SK-N-SH treated with all-trans-retinoic acid at 6 μM for 48 hours (cell line): ENCODE data around the gene SDK1.

Experiments
- ATAC-seq: fragments of 200-7000 bp; cut with Tn5 transposase; 3 replicates; pipeline ENCODE4 v1.9.1; 2020; ENCODE audit warnings: mild to moderate bottlenecking, moderate library complexity
- ARNTL ChIP-seq: fragments of 450-650 bp; formaldehyde crosslinking; IDR thresholded peaks from 2 replicates; pipeline ENCODE4 v1.5.0; 2020; ENCODE audit warnings: low read depth, mild to moderate bottlenecking, moderate library complexity, borderline replicate concordance
- BACH2 ChIP-seq: fragments of 250-450 bp; sonication (Bioruptor Pico); IDR thresholded peaks from 2 replicates; pipeline ENCODE4 v1.9.0; 2021; ENCODE audit warnings: mild to moderate bottlenecking, borderline replicate concordance
- CSDC2 ChIP-seq: fragments of 250-450 bp; sonication (Bioruptor Pico); IDR thresholded peaks from 2 replicates; pipeline ENCODE4 v1.5.0; 2020; ENCODE audit warnings: mild to moderate bottlenecking, moderate library complexity
- ESRRG ChIP-seq: fragments of 250-450 bp; sonication (Bioruptor Pico); IDR thresholded peaks from 2 replicates; pipeline ENCODE4 v1.6.1; 2021; ENCODE audit warnings: mild to moderate bottlenecking
- GLIS3 ChIP-seq: fragments of 250-450 bp; sonication (Bioruptor Pico); IDR thresholded peaks from 2 replicates; pipeline ENCODE4 v1.5.0; 2020; ENCODE audit warnings: mild to moderate bottlenecking, moderate library complexity
- ISL1 ChIP-seq: fragments of 250-450 bp; sonication (Bioruptor Pico); IDR thresholded peaks from 2 replicates; pipeline ENCODE4 v2.1.2; 2022; ENCODE audit warnings: mild to moderate bottlenecking, moderate library complexity
- OSR1 ChIP-seq: fragments of 250-450 bp; sonication (Bioruptor Pico); IDR thresholded peaks from 2 replicates; pipeline ENCODE4 v1.8.0; 2022; ENCODE audit warnings: moderate library complexity, mild to moderate bottlenecking, inconsistent platforms
- PPARA ChIP-seq: fragments of 250-450 bp; sonication (Bioruptor Pico); IDR thresholded peaks from 2 replicates; pipeline ENCODE4 v1.5.0; 2020; ENCODE audit warnings: mild to moderate bottlenecking, borderline replicate concordance
- RARB ChIP-seq: fragments of 250-450 bp; sonication (Bioruptor Pico); IDR thresholded peaks from 2 replicates; pipeline ENCODE4 v1.8.0; 2021; ENCODE audit warnings: mild to moderate bottlenecking, moderate library complexity
- SNAI2 ChIP-seq: fragments of 250-450 bp; sonication (Bioruptor Pico); IDR thresholded peaks from 2 replicates; pipeline ENCODE4 v1.5.0; 2020; ENCODE audit warnings: mild to moderate bottlenecking, moderate library complexity
- TCF4 ChIP-seq: fragments of 250-450 bp; sonication (Bioruptor Pico); IDR thresholded peaks from 2 replicates; pipeline ENCODE4 v1.8.0; 2021; ENCODE audit warnings: mild to moderate bottlenecking, moderate library complexity, borderline replicate concordance
- TOX ChIP-seq: fragments of 250-450 bp; sonication (Bioruptor Pico); IDR thresholded peaks from 2 replicates; pipeline ENCODE4 v1.8.0; 2021; ENCODE audit warnings: mild to moderate bottlenecking, moderate library complexity, borderline replicate concordance
- ZC3H10 ChIP-seq: fragments of 250-450 bp; sonication (Bioruptor Pico); IDR thresholded peaks from 2 replicates; pipeline ENCODE4 v1.5.1; 2021; ENCODE audit warnings: mild to moderate bottlenecking, moderate library complexity
- ZFP30 ChIP-seq: fragments of 450-650 bp; formaldehyde crosslinking; IDR thresholded peaks from 2 replicates; pipeline ENCODE4 v1.5.0; 2022; ENCODE audit warnings: mild to moderate bottlenecking, moderate library complexity
- ZNF565 ChIP-seq: fragments of 450-650 bp; formaldehyde crosslinking; conservative IDR thresholded peaks from 2 replicates; pipeline ENCODE4 v1.5.0; 2020; ENCODE audit warnings: low read depth, mild to moderate bottlenecking, moderate library complexity
- ZNF70 ChIP-seq: fragments of 450-650 bp; formaldehyde crosslinking; IDR thresholded peaks from 2 replicates; pipeline ENCODE4 v1.5.0; 2020; ENCODE audit warnings: mild to moderate bottlenecking, moderate library complexity
- ZNF8 ChIP-seq: fragments of 450-650 bp; formaldehyde crosslinking; IDR thresholded peaks from 2 replicates; pipeline ENCODE4 v1.5.0; 2020; ENCODE audit warnings: mild to moderate bottlenecking, moderate library complexity
- TF ChIP-seq, protein P1 (sequence below): fragments of 250-450 bp; sonication (Bioruptor Pico); IDR thresholded peaks from 2 replicates; pipeline ENCODE4 v1.5.1; 2021; ENCODE audit warnings: mild to moderate bottlenecking, moderate library complexity
- TF ChIP-seq, protein P2 (sequence below): fragments of 250-450 bp; sonication (Bioruptor Pico); IDR thresholded peaks from 2 replicates; pipeline ENCODE4 v1.5.1; 2020; ENCODE audit warnings: low read depth, mild to moderate bottlenecking, moderate library complexity
- TF ChIP-seq, protein P3 (sequence below): fragments of 250-450 bp; sonication (Bioruptor Pico); IDR thresholded peaks from 2 replicates; pipeline ENCODE4 v1.5.0; 2020; ENCODE audit warnings: mild to moderate bottlenecking, moderate library complexity
- TF ChIP-seq, protein P4 (sequence below): fragments of 250-450 bp; sonication (Bioruptor Pico); IDR thresholded peaks from 2 replicates; pipeline ENCODE4 v1.8.0; 2020; ENCODE audit warnings: mild to moderate bottlenecking, moderate library complexity, borderline replicate concordance
- TF ChIP-seq, protein P5 (sequence below): fragments of 250-450 bp; sonication (Bioruptor Pico); IDR thresholded peaks from 2 replicates; pipeline ENCODE4 v1.8.0; 2021; ENCODE audit warnings: low read depth, mild to moderate bottlenecking, moderate library complexity, borderline replicate concordance

Gene SDK1

DNA sequence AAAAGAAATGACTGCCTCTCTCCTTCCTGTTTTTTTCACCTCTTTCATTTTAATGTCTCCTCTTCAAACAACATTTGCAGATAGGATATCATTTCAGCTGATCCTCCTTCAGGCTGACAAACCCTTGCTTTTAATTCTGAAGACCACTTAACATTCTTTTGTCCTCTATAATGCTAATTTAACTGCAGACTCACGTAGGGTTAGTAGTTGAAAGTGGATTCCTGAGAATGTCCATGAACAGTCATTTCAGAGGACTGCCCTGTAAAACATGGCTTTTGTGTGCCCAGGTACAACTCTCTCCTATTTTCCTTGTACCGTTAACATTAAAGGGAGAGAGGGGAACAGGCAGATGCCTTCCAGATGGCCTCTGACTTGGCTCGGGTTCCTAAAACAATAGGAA, 524.4 kb downstream of the SDK1 start:
- peak; percentile 63 for TF ChIP-seq ISL1
- no peak for TF ChIP-seq ZNF8
- ATAC-seq = no peak

DNA sequence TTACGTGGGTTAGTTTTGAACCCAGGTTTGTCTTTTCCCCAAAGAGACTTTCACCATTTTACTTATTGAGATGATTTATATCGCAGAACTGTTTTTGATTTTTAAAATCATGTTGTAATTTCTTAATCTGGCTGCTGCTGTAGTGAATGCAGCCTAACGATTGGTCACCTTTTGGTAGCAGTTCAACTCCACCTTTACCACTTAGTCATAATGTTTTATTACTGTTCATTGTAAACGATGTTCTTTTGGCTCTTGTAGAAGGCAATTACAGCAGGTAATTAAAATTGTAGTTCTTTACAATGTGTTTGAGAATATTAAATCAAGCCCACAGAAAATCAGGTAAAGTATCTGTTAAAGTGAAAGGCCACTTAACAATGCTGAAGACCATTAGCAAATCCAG, 531.1 kb downstream of the SDK1 start:
- TF ChIP-seq ESRRG (no peak), ZNF70 (CRISPR knock-in tag) (no peak), ARNTL (CRISPR knock-in tag) (no peak), GLIS3 (CRISPR knock-in tag) (no peak), RARB (CRISPR knock-in tag) (no peak), ZNF565 (no peak), TOX (no peak), ZNF8 (no peak), TCF4 (CRISPR knock-in tag) (no peak), OSR1 (CRISPR knock-in tag) (no peak)
- TF ChIP-seq, protein P1, sequence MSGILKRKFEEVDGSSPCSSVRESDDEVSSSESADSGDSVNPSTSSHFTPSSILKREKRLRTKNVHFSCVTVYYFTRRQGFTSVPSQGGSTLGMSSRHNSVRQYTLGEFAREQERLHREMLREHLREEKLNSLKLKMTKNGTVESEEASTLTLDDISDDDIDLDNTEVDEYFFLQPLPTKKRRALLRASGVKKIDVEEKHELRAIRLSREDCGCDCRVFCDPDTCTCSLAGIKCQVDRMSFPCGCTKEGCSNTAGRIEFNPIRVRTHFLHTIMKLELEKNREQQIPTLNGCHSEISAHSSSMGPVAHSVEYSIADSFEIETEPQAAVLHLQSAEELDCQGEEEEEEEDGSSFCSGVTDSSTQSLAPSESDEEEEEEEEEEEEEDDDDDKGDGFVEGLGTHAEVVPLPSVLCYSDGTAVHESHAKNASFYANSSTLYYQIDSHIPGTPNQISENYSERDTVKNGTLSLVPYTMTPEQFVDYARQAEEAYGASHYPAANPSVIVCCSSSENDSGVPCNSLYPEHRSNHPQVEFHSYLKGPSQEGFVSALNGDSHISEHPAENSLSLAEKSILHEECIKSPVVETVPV (CRISPR knock-in tag) = no peak
- TF ChIP-seq, protein P2, sequence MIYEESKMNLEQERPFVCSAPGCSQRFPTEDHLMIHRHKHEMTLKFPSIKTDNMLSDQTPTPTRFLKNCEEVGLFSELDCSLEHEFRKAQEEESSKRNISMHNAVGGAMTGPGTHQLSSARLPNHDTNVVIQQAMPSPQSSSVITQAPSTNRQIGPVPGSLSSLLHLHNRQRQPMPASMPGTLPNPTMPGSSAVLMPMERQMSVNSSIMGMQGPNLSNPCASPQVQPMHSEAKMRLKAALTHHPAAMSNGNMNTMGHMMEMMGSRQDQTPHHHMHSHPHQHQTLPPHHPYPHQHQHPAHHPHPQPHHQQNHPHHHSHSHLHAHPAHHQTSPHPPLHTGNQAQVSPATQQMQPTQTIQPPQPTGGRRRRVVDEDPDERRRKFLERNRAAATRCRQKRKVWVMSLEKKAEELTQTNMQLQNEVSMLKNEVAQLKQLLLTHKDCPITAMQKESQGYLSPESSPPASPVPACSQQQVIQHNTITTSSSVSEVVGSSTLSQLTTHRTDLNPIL (CRISPR knock-in tag) = no peak
- TF ChIP-seq, protein P3, sequence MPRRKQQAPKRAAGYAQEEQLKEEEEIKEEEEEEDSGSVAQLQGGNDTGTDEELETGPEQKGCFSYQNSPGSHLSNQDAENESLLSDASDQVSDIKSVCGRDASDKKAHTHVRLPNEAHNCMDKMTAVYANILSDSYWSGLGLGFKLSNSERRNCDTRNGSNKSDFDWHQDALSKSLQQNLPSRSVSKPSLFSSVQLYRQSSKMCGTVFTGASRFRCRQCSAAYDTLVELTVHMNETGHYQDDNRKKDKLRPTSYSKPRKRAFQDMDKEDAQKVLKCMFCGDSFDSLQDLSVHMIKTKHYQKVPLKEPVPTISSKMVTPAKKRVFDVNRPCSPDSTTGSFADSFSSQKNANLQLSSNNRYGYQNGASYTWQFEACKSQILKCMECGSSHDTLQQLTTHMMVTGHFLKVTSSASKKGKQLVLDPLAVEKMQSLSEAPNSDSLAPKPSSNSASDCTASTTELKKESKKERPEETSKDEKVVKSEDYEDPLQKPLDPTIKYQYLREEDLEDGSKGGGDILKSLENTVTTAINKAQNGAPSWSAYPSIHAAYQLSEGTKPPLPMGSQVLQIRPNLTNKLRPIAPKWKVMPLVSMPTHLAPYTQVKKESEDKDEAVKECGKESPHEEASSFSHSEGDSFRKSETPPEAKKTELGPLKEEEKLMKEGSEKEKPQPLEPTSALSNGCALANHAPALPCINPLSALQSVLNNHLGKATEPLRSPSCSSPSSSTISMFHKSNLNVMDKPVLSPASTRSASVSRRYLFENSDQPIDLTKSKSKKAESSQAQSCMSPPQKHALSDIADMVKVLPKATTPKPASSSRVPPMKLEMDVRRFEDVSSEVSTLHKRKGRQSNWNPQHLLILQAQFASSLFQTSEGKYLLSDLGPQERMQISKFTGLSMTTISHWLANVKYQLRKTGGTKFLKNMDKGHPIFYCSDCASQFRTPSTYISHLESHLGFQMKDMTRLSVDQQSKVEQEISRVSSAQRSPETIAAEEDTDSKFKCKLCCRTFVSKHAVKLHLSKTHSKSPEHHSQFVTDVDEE (CRISPR knock-in tag) = no peak
- TF ChIP-seq, protein P4, sequence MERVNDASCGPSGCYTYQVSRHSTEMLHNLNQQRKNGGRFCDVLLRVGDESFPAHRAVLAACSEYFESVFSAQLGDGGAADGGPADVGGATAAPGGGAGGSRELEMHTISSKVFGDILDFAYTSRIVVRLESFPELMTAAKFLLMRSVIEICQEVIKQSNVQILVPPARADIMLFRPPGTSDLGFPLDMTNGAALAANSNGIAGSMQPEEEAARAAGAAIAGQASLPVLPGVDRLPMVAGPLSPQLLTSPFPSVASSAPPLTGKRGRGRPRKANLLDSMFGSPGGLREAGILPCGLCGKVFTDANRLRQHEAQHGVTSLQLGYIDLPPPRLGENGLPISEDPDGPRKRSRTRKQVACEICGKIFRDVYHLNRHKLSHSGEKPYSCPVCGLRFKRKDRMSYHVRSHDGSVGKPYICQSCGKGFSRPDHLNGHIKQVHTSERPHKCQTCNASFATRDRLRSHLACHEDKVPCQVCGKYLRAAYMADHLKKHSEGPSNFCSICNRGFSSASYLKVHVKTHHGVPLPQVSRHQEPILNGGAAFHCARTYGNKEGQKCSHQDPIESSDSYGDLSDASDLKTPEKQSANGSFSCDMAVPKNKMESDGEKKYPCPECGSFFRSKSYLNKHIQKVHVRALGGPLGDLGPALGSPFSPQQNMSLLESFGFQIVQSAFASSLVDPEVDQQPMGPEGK (CRISPR knock-in tag) = no peak
- TF ChIP-seq, protein P5, sequence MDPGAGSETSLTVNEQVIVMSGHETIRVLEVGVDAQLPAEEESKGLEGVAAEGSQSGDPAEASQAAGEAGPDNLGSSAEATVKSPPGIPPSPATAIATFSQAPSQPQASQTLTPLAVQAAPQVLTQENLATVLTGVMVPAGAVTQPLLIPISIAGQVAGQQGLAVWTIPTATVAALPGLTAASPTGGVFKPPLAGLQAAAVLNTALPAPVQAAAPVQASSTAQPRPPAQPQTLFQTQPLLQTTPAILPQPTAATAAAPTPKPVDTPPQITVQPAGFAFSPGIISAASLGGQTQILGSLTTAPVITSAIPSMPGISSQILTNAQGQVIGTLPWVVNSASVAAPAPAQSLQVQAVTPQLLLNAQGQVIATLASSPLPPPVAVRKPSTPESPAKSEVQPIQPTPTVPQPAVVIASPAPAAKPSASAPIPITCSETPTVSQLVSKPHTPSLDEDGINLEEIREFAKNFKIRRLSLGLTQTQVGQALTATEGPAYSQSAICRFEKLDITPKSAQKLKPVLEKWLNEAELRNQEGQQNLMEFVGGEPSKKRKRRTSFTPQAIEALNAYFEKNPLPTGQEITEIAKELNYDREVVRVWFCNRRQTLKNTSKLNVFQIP (CRISPR knock-in tag) = no peak
- no peak for ATAC-seq

DNA sequence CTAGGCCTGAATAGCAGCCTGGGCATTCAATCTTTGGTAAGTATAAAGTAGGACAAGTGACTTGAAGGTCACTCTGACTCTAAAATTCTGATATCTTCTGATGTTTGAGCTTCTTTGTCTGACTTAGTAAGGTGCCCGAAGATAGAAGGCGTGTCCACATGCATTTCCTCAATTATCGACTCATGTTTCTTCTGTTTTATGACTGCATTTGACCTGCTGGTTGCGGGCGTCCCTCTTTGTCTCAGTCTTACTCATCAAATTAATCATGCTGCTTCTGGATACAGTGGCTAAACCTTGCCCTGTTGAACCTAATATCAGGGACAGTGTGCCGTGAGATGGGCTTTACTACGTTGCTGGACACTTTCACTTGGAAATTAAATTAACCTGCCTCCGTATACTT, 534.1 kb downstream of the SDK1 start:
- ATAC-seq = no peak

More for the DNA sequence above, 534.1 kb downstream of the SDK1 start:
- TF ChIP-seq CSDC2 (CRISPR knock-in tag) = no peak
- TF ChIP-seq, protein P1 (CRISPR knock-in tag) = no peak
- no peak for TF ChIP-seq GLIS3 (CRISPR knock-in tag)
- no peak for TF ChIP-seq ZFP30 (CRISPR knock-in tag)
- TF ChIP-seq, protein P3 (CRISPR knock-in tag) = no peak
- TF ChIP-seq BACH2 (CRISPR knock-in tag) = no peak
- TF ChIP-seq ESRRG = no peak
- TF ChIP-seq, protein P5 (CRISPR knock-in tag) = no peak
- no peak for TF ChIP-seq RARB (CRISPR knock-in tag)
- no peak for TF ChIP-seq ISL1
- TF ChIP-seq ZNF70 (CRISPR knock-in tag) = no peak
- TF ChIP-seq SNAI2 = no peak
- no peak for TF ChIP-seq ZC3H10 (CRISPR knock-in tag)
- no peak for TF ChIP-seq PPARA (CRISPR knock-in tag)
